Measurements from ENCODE around the gene PCP4L1. TPM values are rescaled to one million over a fixed set of nuclear protein-coding genes. Genes with fewer than 3 reads are reported as not detected.

The PCP4L1 gene
- total RNA-seq, 1 donor from 2014 or later, result not detected

DNA sequence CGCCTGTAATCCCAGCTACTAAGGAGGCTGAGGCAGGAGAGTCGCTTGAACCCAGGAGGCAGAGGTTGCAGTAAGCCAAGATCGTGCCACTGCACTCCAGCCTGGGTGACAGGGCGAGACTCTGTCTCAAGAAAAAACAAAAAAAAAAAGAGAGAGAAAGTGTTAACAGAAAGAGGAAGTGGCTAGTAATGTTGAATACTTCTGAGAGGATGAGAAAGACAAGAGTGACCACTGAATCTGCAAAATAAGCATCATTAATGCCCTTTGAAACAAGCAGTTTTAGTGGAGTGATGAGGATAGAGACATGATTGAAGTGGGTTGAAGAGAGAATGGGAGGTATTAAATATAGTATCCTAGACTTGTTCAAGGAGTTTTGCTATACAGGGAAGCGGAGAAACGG is 39.6 kb downstream of the PCP4L1 start:
- TF ChIP-seq, protein P1, sequence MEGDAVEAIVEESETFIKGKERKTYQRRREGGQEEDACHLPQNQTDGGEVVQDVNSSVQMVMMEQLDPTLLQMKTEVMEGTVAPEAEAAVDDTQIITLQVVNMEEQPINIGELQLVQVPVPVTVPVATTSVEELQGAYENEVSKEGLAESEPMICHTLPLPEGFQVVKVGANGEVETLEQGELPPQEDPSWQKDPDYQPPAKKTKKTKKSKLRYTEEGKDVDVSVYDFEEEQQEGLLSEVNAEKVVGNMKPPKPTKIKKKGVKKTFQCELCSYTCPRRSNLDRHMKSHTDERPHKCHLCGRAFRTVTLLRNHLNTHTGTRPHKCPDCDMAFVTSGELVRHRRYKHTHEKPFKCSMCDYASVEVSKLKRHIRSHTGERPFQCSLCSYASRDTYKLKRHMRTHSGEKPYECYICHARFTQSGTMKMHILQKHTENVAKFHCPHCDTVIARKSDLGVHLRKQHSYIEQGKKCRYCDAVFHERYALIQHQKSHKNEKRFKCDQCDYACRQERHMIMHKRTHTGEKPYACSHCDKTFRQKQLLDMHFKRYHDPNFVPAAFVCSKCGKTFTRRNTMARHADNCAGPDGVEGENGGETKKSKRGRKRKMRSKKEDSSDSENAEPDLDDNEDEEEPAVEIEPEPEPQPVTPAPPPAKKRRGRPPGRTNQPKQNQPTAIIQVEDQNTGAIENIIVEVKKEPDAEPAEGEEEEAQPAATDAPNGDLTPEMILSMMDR (IDR thresholded peaks at IDR 0.05; ENCODE audit: borderline replicate concordance), result no peak
- Histone ChIP-seq H3K4me1 (peaks cover 3% of the 10 kb centered on the region), H3K36me3 (no peaks in the 10 kb centered on the region), H3K27me3 (ENCODE audit: low read depth) (no peaks in the 10 kb centered on the region), H3K4me3 (no peak overlapping the region), H3K27ac (replicated peaks) (no peak overlapping the region), H3K9me3 (replicated peaks) (no peaks in the 10 kb centered on the region)
- no peak for DNase-seq
- intact Hi-C loops (cut with micrococcal nuclease), result no loop called here

DNA sequence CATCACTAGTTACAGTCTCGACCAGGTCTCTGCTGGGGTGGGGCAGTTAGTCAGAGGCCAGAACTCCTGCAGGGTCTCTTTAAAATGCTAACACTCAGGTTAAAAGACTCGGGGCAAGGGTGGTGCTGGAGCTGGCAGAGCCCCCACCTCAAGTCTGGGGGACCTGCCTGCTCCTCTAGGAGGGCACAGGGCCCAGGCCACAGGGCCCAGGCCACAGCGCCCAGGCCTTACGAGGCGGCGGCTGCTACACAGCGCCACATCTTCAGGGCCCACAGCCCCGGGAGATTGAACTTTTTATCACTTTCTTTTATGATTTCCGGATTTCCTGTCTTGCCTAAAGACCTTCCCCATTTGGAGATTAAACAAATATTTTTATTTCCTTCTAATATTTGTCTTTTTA is 40.8 kb downstream of the PCP4L1 start:
- Histone ChIP-seq H3K27ac (replicated peaks) (no peak overlapping the region), H3K36me3 (no peaks in the 10 kb centered on the region), H3K27me3 (ENCODE audit: low read depth) (no peaks in the 10 kb centered on the region), H3K4me1 (peaks cover 10% of the 10 kb centered on the region), H3K9me3 (replicated peaks) (no peaks in the 10 kb centered on the region), H3K4me3 (no peak overlapping the region)
- intact Hi-C loops (cut with micrococcal nuclease), result no loop called here
- DNase-seq, result no peak
- TF ChIP-seq, protein P1 (IDR thresholded peaks at IDR 0.05; ENCODE audit: borderline replicate concordance), result no peak

DNA sequence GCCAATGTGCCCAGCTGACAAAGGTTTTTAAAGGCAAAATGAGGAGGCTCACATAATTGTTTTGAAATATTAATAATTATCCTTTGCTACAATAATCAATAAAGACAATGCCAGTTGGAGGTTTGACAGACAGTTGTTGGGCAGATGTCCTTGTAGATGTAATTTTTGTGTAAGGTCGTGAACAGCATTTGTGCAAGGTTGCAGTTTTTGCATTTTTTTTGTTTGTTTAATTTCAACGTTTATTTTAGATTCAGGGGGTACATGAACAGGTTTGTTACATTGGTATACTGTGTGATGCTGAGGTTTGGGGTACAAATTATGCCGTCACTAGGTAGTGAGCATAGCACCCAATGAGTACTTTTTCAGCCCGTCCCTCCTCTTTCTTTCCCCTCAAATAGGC is 41.9 kb downstream of the PCP4L1 start:
- H3K27me3 ChIP-seq (ENCODE audit: low read depth), result no peaks in the 10 kb centered on the region
- no peaks in the 10 kb centered on the region for H3K36me3 ChIP-seq
- no peak overlapping the region for H3K4me3 ChIP-seq
- no peak for DNase-seq
- intact Hi-C loops (cut with micrococcal nuclease), result no loop called here
- H3K9me3 ChIP-seq (replicated peaks), result no peaks in the 10 kb centered on the region
- peaks cover 21% of the 10 kb centered on the region for H3K4me1 ChIP-seq
- TF ChIP-seq, protein P1 (IDR thresholded peaks at IDR 0.05; ENCODE audit: borderline replicate concordance), result no peak
- no peak overlapping the region for H3K27ac ChIP-seq (replicated peaks)

DNA sequence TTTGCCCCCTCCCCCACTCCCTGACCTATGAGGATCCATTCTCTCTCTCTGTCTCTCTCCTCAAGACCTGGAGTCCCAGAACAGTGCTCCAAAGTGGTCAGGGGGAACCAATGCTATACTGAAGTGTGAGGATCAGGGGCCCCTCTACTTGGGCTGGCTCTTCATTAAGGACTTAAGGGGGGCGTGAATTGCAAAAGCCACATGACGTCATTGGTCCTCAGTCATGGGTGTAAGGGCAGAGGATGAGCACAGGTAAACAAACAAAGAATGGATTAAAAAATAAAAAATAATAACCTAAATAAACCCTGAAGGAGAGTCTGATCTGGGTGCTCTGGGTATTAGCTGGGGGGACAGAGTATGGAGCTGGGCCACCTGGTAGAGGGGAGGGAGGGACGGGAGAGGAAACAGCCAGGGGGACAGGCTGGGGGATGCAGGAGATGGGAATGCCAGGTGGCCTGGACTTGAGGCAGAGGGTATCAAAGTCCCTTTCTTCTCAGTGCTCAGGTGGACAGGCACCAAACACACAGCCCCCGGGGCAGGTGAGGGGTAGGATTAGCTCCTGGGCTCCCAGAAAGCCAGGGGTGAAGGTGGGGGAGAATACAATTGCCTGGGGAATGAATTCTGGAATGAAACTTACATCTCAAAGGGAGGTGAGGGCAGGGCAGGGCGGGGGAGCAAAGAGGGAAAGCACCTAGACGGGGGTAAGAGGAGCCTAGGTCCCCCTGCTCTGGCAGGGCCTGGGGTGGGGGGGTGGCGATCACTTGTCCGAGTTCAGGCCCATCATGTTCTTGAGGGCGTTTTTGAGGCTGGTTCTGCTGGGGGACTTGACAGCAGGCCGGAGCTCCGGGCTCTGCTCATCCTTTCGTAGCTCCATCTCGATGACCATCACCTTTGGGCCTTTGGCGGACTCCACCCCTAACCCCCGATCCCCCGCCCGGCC is 46.7 kb downstream of the PCP4L1 start:
- Histone ChIP-seq H3K9me3 (replicated peaks) (no peaks in the 10 kb centered on the region), H3K27ac (replicated peaks) (peak overlapping the region; percentile 69), H3K36me3 (no peaks in the 10 kb centered on the region), H3K4me3 (peak overlapping the region; percentile 85), H3K4me1 (peaks cover 37% of the 10 kb centered on the region), H3K27me3 (ENCODE audit: low read depth) (peaks cover 6% of the 10 kb centered on the region)
- TF ChIP-seq, protein P1 (IDR thresholded peaks at IDR 0.05; ENCODE audit: borderline replicate concordance), result no peak
- no peak for DNase-seq
- intact Hi-C loops (cut with micrococcal nuclease), result no loop called here

DNA sequence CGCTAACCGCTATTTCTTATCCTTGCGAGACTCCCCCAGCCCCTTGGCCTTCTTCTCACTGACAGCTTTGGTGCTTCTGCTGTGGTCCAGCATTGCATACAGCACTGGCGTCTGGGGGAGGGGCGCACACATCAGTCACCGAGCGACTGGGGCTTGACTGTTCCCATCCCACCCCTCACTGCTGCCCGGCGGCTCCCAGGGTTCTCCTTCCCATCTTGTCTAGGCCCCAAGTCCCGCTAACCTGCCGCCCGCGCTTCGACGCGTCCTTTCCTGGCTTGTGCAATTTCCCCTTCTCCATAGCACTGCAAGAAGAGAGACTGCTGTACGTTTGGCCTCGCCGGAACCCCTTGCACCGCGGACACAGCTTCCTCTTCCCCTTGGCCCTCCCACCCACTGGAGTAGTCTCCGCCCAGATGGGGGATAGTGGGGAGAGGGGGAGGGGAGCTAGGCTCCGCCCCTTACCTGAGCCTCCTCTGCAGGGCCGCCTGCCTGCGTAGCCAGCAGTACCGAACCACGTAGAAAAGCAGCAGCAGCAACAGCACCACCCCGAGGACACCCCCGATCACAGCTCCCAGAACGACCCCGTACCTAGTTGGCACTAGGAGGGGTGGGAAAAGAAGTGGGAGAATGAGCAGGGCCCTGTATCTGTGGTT is 47.4 kb downstream of the PCP4L1 start:
- Histone ChIP-seq H3K9me3 (replicated peaks) (no peaks in the 10 kb centered on the region), H3K4me1 (peaks cover 35% of the 10 kb centered on the region), H3K27me3 (ENCODE audit: low read depth) (peaks cover 6% of the 10 kb centered on the region), H3K36me3 (no peaks in the 10 kb centered on the region), H3K27ac (replicated peaks) (peak overlapping the region; percentile 69), H3K4me3 (peak overlapping the region; percentile 85)
- intact Hi-C loops (cut with micrococcal nuclease), result no loop called here
- TF ChIP-seq, protein P1 (IDR thresholded peaks at IDR 0.05; ENCODE audit: borderline replicate concordance), result peak; percentile 37
- peak; percentile 74 for DNase-seq

Measured in left ventricle myocardium inferior (tissue), 1 donor.